SU-DHL-6 (cell line): ENCODE results near the gene MAPK12.

Source experiments
- H2AFZ ChIP-seq: fragments of 200-600 bp; sonication (generic); 2 replicates; pipeline ENCODE4 v1.6.1; 2014; ENCODE audit warnings: low read depth, mild to moderate bottlenecking, moderate library complexity, mixed read lengths, antibody characterized with exemption, low read length; ENCODE audit not compliant: severe bottlenecking
- H3F3A ChIP-seq: fragments of 200-600 bp; shearing (Covaris generic); 2 replicates; pipeline ENCODE4 v1.6.0; 2016; ENCODE audit warnings: antibody characterized with exemption, mild to moderate bottlenecking; ENCODE audit not compliant: insufficient read depth
- H3K27ac ChIP-seq: fragments of 200-600 bp; sonication (generic); 2 replicates; pipeline ENCODE4 v1.5.1; 2016; ENCODE audit warnings: low read depth, mild to moderate bottlenecking, low read length, moderate library complexity, mixed read lengths
- H3K27me3 ChIP-seq: fragments of 200-600 bp; sonication (generic), shearing (Covaris generic); 2 replicates; pipeline ENCODE4 v1.6.0; 2014; ENCODE audit warnings: mild to moderate bottlenecking, low read length
- H3K36me3 ChIP-seq: fragments of 200-600 bp; sonication (generic); 2 replicates; pipeline ENCODE4 v1.6.1; 2014; ENCODE audit warnings: mild to moderate bottlenecking, low read length, mixed read lengths
- H3K4me2 ChIP-seq: fragments of 300-600, 200-600 bp; shearing (Covaris generic), sonication (generic); 2 replicates; pipeline ENCODE4 v1.6.0; 2014; ENCODE audit warnings: low read length, low read depth, mild to moderate bottlenecking; ENCODE audit not compliant: poor library complexity, severe bottlenecking
- H3K4me3 ChIP-seq: fragments of 200-600 bp; sonication (generic); 2 replicates; pipeline ENCODE4 v1.5.1; 2014; ENCODE audit warnings: antibody characterized with exemption, low read length, mild to moderate bottlenecking, mixed read lengths; ENCODE audit not compliant: insufficient read depth, poor library complexity, severe bottlenecking
- H3K79me2 ChIP-seq: fragments of 200-600 bp; sonication (generic); 2 replicates; pipeline ENCODE4 v1.6.1; 2014; ENCODE audit warnings: mild to moderate bottlenecking, low read length, moderate library complexity; ENCODE audit not compliant: insufficient read depth
- H3K9ac ChIP-seq: fragments of 200-600 bp; sonication (generic); 2 replicates; pipeline ENCODE4 v1.7.0; 2014; ENCODE audit warnings: mild to moderate bottlenecking, low read length
- H3K9me2 ChIP-seq: fragments of 200-600 bp; sonication (generic); replicated peaks from 2 replicates; pipeline ENCODE4 v1.6.1; 2014; ENCODE audit warnings: low read length; ENCODE audit not compliant: insufficient read depth
- H3K9me3 ChIP-seq: fragments of 200-600 bp; sonication (generic); 2 replicates; pipeline ENCODE4 v1.6.1; 2014; ENCODE audit warnings: low read length, mixed read lengths; ENCODE audit not compliant: insufficient read depth
- H4K20me1 ChIP-seq: fragments of 200-600 bp; sonication (generic); 2 replicates; pipeline ENCODE4 v1.6.1; 2014; ENCODE audit warnings: low read depth, mild to moderate bottlenecking, antibody characterized with exemption, low read length, moderate library complexity, mixed read lengths
- EZH2phosphoT487 ChIP-seq: fragments of 200-600 bp; sonication (generic), shearing (Covaris generic); conservative IDR thresholded peaks from 2 replicates; pipeline ENCODE4 v1.6.1; 2018; ENCODE audit warnings: mild to moderate bottlenecking, antibody characterized with exemption, low read length, moderate library complexity, mixed read lengths
- TF ChIP-seq, protein P1 (sequence below): fragments of 200-600 bp; sonication (generic); IDR thresholded peaks from one replicate; pipeline ENCODE4 v1.5.1; 2017; ENCODE audit warnings: antibody characterized with exemption, mild to moderate bottlenecking, low read length, moderate library complexity; ENCODE audit not compliant: insufficient read depth, poor library complexity, severe bottlenecking

Gene MAPK12

DNA sequence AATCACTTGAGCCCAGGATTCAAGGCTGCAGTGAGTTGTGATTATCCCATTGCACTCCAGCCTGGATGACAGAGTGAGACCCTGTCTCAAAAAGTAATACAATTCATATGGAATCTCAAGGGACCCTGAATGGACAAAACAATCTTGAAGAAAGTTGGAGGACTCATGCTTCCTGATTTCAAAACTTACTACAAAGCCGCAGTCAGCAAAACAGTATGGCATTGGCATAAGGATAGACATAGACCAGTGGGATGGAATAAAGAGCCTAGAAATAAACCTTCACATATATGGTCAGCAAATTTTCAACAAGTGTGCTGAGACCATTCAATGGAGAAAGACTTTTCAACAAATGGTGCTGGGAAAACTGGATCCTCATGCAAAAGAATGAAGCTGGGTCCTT is 58.2 kb downstream of the MAPK12 start:
- no peak overlapping the region for H3K4me2 ChIP-seq
- H3F3A ChIP-seq = peaks cover 21% of the 10 kb centered on the region
- no peaks in the 10 kb centered on the region for H3K9me2 ChIP-seq
- H2AFZ ChIP-seq = no peak overlapping the region
- TF ChIP-seq, protein P1, sequence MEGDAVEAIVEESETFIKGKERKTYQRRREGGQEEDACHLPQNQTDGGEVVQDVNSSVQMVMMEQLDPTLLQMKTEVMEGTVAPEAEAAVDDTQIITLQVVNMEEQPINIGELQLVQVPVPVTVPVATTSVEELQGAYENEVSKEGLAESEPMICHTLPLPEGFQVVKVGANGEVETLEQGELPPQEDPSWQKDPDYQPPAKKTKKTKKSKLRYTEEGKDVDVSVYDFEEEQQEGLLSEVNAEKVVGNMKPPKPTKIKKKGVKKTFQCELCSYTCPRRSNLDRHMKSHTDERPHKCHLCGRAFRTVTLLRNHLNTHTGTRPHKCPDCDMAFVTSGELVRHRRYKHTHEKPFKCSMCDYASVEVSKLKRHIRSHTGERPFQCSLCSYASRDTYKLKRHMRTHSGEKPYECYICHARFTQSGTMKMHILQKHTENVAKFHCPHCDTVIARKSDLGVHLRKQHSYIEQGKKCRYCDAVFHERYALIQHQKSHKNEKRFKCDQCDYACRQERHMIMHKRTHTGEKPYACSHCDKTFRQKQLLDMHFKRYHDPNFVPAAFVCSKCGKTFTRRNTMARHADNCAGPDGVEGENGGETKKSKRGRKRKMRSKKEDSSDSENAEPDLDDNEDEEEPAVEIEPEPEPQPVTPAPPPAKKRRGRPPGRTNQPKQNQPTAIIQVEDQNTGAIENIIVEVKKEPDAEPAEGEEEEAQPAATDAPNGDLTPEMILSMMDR = no peak
- no peak for TF ChIP-seq EZH2phosphoT487
- H3K9me3 ChIP-seq = no peaks in the 10 kb centered on the region
- no peaks in the 10 kb centered on the region for H4K20me1 ChIP-seq
- H3K27me3 ChIP-seq = no peaks in the 10 kb centered on the region
- H3K36me3 ChIP-seq = peaks cover 12% of the 10 kb centered on the region; the same call in 1 of the 2 replicates
- H3K27ac ChIP-seq = no peak overlapping the region
- H3K79me2 ChIP-seq = peaks cover 36% of the 10 kb centered on the region
- H3K4me3 ChIP-seq = no peak overlapping the region
- no peak overlapping the region for H3K9ac ChIP-seq
